ENCODE data around the gene S1PR1.

The S1PR1 gene

DNA sequence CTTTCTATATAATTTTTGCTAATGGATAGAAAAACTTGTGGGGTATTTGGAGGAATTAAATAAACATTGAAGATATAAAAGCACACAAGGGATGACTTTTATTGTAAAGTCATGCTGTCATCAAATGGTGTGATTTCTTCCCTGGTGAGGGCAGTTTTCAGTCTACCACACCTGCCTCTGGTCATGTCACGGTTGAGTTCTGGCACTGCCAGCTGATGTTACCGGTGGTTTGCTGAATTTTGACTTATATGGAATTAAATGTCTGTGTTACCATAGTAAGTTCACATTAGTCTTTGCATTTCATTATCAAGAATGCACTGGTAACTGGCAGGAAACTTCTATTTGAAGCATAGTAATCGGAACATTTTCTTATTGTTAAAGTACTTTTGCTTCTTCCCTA, 13.4 kb downstream of the S1PR1 start:
- no peak for DNase-seq

GRCh38 chr1:101250656-101251272, 13.9 kb downstream of the S1PR1 start:
- DNase-seq = no peak

GRCh38 chr1:101251504-101251903, 14.7 kb downstream of the S1PR1 start:
- DNase-seq = no peak

DNA sequence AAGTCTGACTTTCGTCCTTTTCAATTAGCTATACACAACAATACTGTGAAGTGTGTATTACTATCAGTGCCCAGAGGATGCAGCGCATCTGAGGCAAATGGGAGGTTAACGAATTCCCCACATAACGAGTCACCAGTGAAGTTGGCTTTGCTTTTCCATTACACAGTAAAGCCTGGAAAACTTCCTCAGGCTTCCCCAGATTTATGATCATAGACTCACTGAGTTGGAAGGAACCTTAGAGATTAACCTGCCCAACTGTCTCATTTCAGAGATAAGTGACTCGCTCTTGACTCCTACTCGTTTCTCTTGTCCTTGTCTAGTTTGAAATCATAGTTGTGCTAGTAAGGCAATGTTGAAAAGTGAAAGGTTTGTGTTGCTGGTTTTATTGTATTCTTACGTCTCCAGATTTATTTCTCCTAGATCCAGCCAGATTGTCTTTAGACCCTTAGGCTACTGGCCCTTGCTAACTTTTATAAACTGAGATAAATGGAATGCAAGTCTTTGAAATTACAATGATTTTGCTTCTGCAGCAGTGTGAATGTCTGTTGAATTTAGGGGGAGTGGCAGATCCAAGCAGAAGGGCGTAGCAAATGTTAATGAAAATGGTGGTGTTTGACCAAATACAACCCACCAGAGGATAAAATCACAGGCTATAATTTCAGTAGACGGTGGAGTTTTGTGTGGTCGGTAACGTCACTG, 17.3 kb downstream of the S1PR1 start:
- DNase-seq = no peak

GRCh38 chr1:101257500-101258325, 20.9 kb downstream of the S1PR1 start:
- no peak for DNase-seq

DNA sequence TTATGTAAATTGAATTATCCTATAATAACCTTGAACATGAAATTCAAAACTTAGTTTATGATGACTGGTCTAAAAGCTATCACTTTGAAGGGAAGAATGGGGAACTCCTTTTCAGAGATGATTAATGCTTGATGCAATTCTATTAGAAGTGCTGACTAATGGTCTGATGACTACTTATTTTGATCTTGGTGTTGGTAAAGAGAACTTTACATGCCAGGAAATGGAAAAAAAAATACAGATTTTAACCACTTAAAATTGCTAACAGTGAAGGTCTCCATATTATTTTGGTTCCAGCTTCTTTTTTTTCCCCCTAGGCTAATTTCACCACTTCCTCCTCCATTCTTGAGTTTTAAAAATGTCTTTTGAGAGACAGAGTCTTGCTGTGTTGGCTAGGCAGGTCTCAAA, 22.9 kb downstream of the S1PR1 start:
- no peak for DNase-seq

DNA sequence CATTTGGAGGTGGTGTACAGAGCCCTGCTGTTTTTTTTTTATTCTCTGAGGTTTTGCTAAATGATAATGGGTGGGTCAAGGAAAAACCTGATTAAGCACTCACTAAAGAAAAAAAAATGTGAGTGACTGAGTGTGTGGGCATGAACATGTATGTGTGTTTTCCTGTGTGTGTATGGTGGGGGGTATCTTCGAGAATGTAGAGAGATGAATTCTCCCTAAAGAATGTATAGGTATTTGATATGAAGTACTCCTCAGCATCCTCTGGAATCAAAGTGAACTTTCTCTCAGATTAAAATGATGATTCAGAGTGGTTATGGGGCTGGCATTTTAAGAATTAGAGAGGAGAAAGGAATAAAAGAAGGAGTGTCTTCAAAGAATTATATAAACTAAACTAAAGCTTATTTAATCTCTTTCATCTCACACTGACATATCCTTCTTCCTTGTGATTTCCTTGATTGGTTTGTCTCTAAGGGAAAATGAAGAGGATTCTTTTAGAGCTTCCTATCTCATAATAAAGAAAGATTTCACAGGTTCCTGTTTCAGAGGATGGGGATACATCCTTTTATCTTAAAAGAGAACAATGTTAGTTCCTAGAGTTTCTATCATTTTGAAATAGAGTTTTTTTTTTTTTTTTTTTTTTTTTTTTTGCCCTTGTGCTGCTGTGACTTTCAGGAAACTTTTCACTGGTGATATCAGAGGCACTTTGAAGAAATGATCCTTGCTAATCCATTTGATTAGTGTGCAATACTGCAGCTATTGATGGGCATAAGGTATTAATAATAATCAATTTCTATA, 23.9 kb downstream of the S1PR1 start:
- DNase-seq = no peak

DNA sequence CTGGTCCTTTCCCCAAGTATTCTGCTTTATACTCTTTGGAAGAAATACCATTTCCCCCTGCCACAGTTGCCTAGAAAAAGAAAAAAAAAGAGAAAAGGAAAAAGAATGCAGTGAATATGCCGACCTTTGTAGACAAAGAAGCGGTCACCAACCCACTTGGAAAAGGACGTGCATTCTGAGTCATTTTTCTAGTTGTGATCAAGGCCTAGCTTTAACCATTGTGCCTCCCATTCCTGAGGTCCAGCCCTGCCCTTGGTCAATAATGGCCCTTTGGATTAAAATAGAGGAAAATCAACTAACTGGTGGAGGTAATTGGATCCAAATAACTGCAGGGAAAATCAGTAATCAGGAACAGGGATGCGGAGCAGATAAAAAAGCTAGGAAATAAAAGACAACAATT, 24.8 kb downstream of the S1PR1 start:
- no peak for DNase-seq

GRCh38 chr1:101262060-101262459, 25.2 kb downstream of the S1PR1 start:
- no peak for DNase-seq

GRCh38 chr1:101262630-101263348, 26.0 kb downstream of the S1PR1 start:
- DNase-seq = no peak

DNA sequence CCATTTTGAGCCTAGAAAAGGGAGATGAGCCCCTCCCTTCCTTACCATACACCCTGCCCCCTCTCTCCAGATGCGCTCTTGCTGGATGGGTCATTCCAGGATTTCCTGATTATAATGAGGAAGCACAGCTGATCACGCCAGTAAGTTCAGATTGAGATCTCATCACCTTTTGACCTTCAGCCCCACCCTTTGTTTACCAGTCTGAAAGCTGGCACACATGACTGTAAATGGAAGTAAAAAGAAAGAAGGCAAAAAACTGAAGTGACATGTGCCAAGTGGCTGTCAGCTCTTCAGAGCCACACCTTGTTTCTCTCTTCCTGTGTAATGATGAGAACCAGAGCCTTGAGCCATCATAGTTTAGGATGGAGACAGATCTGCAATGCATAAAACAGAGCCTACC, 27.9 kb downstream of the S1PR1 start:
- no peak for DNase-seq

DNA sequence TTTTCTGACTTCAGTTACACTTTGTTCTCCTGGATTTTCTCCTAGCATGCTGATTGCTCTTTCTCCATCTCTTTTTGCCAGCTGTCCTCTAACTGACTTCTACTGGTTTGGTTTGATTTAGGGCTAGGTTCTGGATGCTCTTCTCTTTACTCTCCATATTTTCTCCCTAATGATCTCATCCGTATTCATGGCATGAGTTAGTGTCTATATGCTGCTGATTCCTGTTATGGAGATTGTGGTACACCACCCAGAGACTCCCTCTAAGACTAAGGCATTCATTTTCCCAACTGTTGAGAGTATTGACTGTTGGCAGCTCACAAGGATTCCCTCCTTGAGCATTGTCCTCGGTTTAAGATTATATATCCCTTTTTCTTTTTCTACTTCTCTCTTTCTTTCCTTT, 28.9 kb downstream of the S1PR1 start:
- no peak for DNase-seq

- no peak for DNase-seq
Measured at GRCh38 chr1:101267082-101267481, 30.3 kb downstream of the S1PR1 start.

DNA sequence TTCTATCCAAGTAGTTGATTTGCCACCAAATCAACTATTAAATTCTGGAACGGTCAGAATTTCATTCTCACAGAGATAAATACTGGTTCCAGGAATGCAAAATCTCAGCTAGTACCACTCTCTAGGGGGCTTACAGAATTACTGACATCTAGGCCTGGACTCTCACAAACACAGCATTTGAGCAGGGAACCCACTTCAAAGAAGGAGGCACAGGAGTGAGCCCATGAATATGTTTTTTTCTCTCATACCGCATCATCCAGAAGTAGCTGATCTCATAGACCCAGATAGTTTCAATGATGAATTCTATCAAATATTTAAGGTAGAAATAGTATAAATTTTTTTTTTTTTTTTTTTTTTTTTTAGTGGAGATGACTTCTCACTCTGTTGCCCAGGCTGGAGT, 32.1 kb downstream of the S1PR1 start:
- no peak for DNase-seq

DNA sequence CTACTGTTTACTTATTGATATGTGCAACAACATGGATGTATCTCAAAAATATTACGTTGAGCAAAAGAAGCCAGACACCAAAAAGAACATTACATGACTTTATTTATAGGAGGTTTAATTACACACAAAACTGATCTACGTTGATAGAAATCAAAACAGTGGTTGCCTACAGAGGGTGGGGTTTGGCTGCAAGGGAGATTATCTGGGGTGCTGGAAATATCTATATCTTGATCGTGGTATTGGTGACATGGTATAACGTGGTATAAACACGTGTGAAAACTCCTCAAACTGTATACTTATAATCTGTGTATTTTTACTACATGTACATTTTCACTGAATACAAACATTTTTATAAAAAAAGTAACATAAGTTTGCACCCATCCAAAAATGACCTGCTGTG, 38.9 kb downstream of the S1PR1 start:
- no peak for DNase-seq

- DNase-seq = no peak
Measured at GRCh38 chr1:101276818-101277217, 40.0 kb downstream of the S1PR1 start.

DNA sequence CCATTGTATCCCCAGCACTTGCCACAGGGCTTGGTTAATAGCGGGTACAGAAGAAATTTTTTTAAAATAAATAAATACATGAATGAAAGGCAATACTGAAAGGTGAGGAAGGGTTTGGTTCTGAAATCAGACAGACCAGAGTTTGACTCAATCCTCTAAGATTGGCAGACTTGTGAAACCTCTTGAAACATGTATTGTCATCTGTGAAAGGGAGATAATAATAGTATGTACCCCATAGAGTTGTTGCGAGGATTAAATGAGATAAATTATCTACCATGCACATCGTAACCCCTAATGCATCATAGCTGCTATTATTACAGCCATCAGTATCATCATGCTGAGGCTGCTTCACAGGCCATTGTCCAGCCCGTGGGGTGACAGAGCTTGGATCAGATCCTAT, 41.4 kb downstream of the S1PR1 start:
- no peak for DNase-seq

DNA sequence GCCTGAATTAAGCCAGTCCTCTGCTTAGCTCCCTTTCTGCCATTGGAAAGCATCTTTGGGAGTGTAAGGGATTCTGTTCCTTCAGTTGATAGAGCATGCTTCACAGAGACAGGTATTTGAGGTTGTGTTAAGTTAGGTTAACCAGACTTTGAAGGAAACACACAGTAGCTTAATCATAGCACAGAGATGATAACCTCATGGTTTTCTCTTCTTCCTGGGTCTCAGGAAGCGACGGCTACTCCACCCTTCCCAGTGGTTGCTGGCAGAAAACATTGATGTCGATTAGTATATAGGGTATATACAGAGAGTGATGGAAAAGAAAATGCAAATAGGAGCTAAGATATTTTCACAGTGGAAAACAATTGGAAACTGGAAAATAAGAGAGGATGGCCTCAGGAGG, 42.0 kb downstream of the S1PR1 start:
- no peak for DNase-seq

GRCh38 chr1:101280049-101280592, 43.3 kb downstream of the S1PR1 start:
- no peak for DNase-seq

DNA sequence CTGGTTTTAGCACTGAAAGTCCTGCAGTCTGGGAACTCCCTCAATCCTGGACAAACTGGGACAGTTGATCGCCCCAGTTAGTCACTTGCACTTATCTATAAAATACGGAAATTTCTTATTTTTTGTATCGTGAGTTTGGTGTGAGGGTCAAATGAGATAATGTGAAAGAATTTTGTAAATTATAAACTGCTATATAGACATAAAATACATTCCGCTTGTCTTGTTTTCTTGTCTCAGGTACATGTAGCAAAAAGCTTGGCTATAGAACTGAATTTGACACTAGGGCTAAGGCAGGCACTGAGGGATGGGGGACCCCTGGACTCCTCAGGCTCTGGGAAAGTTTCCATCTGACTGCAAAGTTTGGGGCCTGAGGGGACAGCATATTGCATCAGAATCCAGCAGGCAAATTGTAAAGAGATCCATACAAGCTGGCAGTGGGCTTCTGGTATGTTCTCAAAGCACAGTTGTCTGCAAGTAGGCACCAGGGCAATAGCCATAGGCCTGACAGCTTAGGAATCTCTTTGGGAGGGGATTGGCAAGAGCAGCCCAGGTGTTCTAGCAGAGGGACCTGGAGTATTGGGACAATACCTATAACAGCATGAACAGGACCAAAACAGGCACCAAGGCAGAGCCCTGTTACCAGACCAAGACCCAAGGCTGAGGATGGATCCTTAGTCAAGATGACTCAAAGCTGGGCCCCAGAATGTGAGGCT, 44.3 kb downstream of the S1PR1 start:
- DNase-seq = no peak

- no peak for DNase-seq
Measured at GRCh38 chr1:101281751-101282150, 44.9 kb downstream of the S1PR1 start.
